ENCODE data around the gene PTPN7. TPM values are rescaled to one million over a fixed set of nuclear protein-coding genes. Genes with fewer than 3 reads are reported as not detected.
A peak's percentile ranks its signal among the peaks of the same experiment; 100 is the strongest.

Gene PTPN7
- polyA plus RNA-seq, 2 of the 4 experiments (the other 2 are of a cell fraction) = 0.08 TPM; not detected in 1

DNA sequence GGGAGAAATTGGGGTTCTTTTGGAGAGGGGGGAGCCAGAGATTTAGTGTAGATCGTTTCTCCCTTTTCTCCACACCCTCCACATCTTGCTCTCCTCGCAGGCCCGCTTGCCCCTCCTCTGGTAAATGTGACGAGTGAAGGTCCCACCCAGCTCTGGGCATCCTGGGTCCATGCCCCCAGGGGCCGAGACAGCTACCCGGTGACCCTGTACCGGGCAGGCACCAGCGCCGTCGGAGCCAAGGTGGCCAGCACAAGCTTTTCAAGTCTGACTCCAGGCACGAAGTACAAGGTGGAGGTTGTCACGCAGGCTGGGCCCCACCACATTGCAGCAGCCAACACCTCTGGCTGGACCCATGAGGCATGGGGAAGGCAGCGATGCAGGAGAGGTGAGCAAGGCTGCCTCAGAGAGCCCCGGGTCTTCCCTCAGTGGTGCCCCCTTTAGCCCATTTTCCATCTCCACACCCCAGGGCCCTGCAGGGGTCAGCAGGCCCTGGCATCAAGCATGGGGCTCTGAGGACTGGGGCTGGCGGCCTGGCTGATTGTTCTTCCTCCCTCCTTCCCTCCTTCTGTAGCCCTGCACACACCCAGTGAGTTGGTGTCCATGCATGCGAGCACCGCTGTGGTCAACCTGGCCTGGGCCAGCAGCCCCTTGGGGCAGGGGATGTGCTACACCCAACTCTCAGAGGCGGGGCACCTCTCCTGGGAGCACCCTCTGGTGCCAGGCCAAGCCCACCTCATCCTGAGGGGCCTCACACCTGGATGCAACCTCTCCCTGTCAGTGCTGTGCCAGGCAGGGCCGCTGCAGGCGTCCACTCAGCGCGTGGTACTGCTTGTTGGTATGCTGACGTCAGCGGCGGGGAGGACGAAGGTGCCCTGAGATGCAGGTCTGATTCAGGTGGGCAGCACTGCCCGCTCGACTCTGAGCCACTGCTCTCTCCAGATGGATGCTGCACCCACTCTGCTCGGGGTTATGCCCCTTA lies 16.8 kb upstream of the PTPN7 start:
- H3K9me3 ChIP-seq = no peaks in the 10 kb centered on the region
- TF ChIP-seq NR3C1 (IDR thresholded peaks at IDR 0.05) (no peak), HEYL (CRISPR knock-in tag; IDR thresholded peaks at IDR 0.05) (no peak), MAFK (IDR thresholded peaks at IDR 0.05; ENCODE audit: partially characterized antibody) (no peak), EHMT2 (IDR thresholded peaks at IDR 0.05; ENCODE audit: low read depth) (no peak)
- DNase-seq (ENCODE audit: low read depth in 1 of 2, low spot score in 1 of 2) (no peak), ATAC-seq (peak; percentile 31 to 53; a peak in 4 of 6 replicates), FAIRE-seq (no peak)
- CTCF ChIA-PET = interaction anchor here (1.2 to 4.8 kb wide), 5 partner anchors 7 to 159 kb away, joined by 4 to 32 read pairs (median 4); no protein-coding TSS in a partner anchor
- no peak overlapping the region for H3K27ac ChIP-seq
- H3K4me2 ChIP-seq = no peak overlapping the region
- no peaks in the 10 kb centered on the region for H3K4me1 ChIP-seq
- POLR2A ChIA-PET = no interaction called here
- no peak overlapping the region for H3K4me3 ChIP-seq
- WGBS (ENCODE audit: missing lambda C conversion rate) = 74% methylated on average over 19 of the region's 29 CpGs

DNA sequence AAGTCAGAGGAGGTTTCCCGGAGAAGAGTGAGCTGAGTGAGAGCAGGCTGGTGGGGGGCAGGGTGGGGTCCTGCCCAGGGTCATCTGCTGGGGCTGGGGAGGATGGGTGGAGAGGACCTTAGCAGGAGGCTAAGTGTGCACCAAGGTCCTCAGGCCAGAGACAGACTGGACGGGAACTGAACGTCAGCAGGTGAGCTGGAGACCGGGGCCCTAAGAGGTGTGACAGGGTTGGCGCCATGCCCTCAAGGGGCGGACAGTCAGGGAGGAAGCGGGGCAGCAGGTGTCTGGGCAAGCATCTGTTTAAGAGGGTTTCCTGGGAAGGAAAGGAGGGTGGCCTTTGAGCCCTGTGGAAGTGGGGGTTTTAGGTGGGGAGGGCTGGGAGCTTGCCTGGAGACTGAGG lies 13.6 kb upstream of the PTPN7 start:
- no peak for DNase-seq (ENCODE audit: low read depth in 1 of 2, low spot score in 1 of 2)
- Histone ChIP-seq H3K4me3 (no peak overlapping the region), H3K4me1 (no peaks in the 10 kb centered on the region), H3K9me3 (no peaks in the 10 kb centered on the region), H3K27ac (no peak overlapping the region), H3K4me2 (no peak overlapping the region)
- ChIA-PET CTCF (interaction anchor here (0.7 to 4.8 kb wide), 9 partner anchors 10 to 546 kb away, joined by 3 to 32 read pairs (median 4); partner anchors contain the start of genes LGR6 and PTPN7), POLR2A (no interaction called here)
- no peak for TF ChIP-seq TP53 (CRISPR knock-in tag; IDR thresholded peaks at IDR 0.05)
- ATAC-seq = no peak
- 68% methylated on average over 7 of the region's 7 CpGs for WGBS (ENCODE audit: missing lambda C conversion rate)
- no peak for FAIRE-seq

DNA sequence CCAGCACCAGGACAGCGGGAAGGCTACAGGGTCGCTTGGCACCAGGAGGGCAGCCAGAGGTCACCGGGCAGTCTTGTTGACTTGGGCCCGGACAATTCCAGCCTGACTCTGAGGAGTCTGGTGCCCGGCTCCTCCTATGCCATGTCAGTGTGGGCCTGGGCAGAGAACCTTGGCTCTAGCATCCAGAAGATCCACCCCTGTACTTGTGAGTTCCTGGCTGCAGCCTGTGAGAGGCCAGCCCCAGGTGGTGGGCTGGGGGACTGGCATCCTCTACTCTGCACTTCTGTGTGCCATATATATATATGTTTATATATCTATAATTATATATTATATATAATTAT lies 11.6 kb upstream of the PTPN7 start:
- 80% methylated on average over 4 of the region's 5 CpGs for WGBS (ENCODE audit: missing lambda C conversion rate)
- H3K9me3 ChIP-seq = no peaks in the 10 kb centered on the region
- CTCF ChIA-PET = interaction anchor here (1.7 kb wide), 1 partner anchor 9 kb away, joined by 4 read pairs; no protein-coding TSS in a partner anchor
- H3K27ac ChIP-seq = no peak overlapping the region
- peak; percentile 24 to 30; a peak in 4 of 6 replicates for ATAC-seq
- FAIRE-seq = no peak
- DNase-seq (ENCODE audit: low read depth in 1 of 2, low spot score in 1 of 2) = no peak
- no peaks in the 10 kb centered on the region for H3K4me1 ChIP-seq
- H3K4me2 ChIP-seq = no peak overlapping the region
- TF ChIP-seq RAD21 (conservative IDR thresholded peaks at IDR 0.05 in 1 of 2, IDR thresholded peaks at IDR 0.05 in 1 of 2) = no peak
- no peak for TF ChIP-seq HOXA7 (CRISPR knock-in tag; IDR thresholded peaks at IDR 0.05)
- TF ChIP-seq PHF8 (IDR thresholded peaks at IDR 0.05; ENCODE audit: borderline replicate concordance, low read depth) = no peak
- TF ChIP-seq MAFK (IDR thresholded peaks at IDR 0.05; ENCODE audit: partially characterized antibody) = no peak
- TF ChIP-seq, protein P1, sequence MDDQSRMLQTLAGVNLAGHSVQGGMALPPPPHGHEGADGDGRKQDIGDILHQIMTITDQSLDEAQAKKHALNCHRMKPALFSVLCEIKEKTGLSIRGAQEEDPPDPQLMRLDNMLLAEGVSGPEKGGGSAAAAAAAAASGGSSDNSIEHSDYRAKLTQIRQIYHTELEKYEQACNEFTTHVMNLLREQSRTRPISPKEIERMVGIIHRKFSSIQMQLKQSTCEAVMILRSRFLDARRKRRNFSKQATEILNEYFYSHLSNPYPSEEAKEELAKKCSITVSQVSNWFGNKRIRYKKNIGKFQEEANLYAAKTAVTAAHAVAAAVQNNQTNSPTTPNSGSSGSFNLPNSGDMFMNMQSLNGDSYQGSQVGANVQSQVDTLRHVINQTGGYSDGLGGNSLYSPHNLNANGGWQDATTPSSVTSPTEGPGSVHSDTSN (IDR thresholded peaks at IDR 0.05) = no peak
- TF ChIP-seq USF2 (IDR thresholded peaks at IDR 0.05) = no peak
- TF ChIP-seq, protein P2, sequence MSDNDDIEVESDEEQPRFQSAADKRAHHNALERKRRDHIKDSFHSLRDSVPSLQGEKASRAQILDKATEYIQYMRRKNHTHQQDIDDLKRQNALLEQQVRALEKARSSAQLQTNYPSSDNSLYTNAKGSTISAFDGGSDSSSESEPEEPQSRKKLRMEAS (IDR thresholded peaks at IDR 0.05) = no peak
- TF ChIP-seq, protein P3, sequence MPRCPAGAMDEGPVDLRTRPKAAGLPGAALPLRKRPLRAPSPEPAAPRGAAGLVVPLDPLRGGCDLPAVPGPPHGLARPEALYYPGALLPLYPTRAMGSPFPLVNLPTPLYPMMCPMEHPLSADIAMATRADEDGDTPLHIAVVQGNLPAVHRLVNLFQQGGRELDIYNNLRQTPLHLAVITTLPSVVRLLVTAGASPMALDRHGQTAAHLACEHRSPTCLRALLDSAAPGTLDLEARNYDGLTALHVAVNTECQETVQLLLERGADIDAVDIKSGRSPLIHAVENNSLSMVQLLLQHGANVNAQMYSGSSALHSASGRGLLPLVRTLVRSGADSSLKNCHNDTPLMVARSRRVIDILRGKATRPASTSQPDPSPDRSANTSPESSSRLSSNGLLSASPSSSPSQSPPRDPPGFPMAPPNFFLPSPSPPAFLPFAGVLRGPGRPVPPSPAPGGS (IDR thresholded peaks at IDR 0.05) = no peak
- no peak for TF ChIP-seq RNF2 (IDR thresholded peaks at IDR 0.05; ENCODE audit: borderline replicate concordance, low read depth)
- no peak for TF ChIP-seq ESRRA (IDR thresholded peaks at IDR 0.05; ENCODE audit: borderline replicate concordance, low read length)
- no peak for TF ChIP-seq POLR2A (IDR thresholded peaks at IDR 0.05; ENCODE audit: low read length)
- no peak for TF ChIP-seq CBX2 (IDR thresholded peaks at IDR 0.05; ENCODE audit: borderline replicate concordance, low read depth)
- no peak overlapping the region for H3K4me3 ChIP-seq
- POLR2A ChIA-PET = no interaction called here
